GM19025 (cell line): ENCODE results near the gene SGMS1.

ENCODE experiments used
- ATAC-seq: cut with Tn5 transposase; IDR thresholded peaks from one replicate; pipeline ENCODE4 v1.9.1; 2021; ENCODE audit warnings: mild to moderate bottlenecking, low read depth, moderate library complexity; ENCODE audit not compliant: unreplicated experiment

Gene SGMS1

DNA sequence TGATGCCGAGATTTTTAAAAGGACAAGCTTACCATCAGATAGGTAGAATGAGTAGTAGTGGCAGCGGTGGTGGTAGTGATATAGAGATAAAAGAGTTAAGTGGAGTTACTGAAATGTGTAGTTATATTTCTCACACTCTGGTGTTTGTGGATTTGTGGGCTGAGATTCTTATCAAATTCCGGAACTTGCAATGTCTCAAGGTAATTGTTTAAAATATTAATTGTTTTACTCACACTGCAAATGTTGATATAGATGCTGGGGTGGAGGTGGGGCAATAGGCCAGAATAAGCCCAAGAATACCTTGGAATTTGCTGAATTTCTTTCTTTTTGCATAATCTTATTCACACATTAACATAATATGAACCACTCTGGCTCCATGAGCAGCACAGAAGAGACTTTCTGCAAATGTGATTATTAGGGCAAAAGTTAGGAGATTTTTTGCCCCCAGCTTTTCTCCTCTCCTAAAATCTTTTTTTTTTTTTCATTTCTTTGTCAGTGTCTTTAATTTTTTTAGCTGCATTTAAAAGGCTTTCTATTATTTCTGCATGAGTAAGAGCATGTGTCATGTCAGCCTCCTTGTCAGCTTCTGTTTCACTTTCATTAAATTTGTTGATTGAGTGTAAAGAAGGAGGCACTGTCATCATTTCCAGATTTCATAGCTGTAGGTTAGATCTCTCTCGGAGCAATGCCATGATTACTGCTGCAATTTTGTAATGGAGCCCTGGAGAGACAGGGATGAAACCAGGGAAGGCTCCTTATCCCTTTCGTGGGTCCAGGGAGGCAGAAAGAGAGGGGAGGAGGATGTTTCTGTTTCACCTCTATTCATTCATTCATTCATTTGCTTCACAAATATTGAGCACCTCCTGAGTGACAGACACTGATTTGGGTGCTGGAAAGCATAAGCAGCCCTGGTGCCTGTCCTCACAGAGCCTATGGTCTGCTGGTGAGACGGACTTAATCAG lies 13.1 kb upstream of the SGMS1 start:
- peak; percentile 97 for ATAC-seq

DNA sequence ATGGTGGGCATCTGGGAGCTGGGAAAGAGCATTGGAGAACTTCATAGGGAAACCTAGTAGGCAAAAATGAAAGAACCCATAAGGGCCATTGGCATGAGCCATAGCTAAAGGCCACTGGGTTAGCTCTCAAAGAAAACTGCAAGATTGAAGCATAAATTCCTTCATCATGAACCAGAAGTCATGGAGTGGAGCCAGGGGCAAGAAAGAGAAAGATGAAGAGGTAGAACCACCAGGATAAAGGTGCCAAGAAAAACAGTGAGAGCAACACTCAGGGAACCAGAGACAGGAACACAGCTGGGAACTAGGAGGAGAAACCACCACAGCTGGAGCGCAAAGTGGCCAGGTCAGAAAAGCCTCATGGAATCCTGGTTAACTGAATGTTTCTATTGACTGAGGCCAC lies 11.5 kb upstream of the SGMS1 start:
- no peak for ATAC-seq

DNA sequence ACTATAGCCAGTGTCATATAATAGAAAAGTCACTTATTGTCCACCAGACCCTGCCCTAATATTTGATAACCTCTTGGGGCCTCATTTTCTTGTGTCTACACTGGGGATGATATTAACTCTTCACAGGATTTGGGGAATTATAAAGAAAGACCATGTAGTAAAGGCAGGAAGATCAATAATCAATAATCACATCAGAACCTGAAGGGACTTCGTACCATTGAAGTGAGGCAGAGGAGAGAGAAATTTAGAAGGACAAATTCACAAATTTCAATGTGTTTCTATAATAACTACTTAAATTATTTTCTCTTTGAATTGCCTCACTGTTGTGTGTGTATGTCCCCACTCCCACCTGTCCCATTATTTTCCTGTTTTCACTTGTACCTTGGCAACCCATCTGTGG lies 10.7 kb upstream of the SGMS1 start:
- no peak for ATAC-seq

DNA sequence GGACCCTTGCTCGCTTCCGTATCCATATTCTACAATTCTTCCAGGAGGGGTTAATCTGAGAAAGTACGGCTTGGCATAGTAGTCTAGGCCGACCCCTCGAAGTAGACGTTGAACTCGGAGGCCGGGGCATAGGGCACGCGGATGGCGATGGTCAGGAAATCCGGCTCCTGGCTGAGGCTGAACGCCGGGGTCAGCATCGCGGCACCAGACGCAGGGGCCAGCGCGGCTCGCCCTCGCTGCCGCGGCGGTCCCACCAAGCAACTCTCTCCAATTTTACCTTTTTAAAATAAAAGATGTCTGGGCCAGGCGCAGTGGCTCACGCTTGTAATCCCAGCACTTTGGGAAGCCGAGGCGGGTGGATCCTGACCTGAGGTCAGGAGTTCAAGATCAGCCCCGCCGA lies 7.3 kb upstream of the SGMS1 start:
- no peak for ATAC-seq

DNA sequence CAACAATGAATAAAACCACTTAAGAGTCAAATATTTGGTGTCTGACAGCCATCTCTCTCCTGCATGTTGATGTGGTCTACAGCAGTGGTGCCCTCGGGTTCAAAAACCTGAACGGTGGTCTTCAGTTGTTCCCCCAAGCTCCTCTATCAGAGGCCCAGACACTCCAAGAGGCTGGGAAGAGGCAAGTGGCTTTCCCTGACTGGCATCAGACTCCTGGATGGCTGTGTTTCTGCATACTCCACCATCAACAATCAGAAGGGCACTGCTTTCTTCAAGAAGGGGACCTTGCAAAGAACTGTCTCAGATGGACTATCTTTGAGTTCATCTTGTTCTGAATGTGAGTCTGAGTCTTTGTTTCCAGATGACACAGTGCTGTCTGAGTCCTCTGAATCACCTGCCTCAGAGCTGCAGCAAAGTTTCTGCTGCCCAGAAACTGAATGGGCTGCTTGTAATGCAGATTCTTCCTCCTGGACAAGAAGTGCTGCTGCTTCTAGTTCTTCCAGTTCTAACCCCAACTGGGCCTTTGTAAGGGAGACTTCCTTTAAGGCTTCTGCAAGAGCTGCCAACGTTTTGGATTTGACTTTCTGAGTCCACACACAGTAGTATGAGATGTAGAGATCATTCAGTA lies 5.9 kb upstream of the SGMS1 start:
- no peak for ATAC-seq

DNA sequence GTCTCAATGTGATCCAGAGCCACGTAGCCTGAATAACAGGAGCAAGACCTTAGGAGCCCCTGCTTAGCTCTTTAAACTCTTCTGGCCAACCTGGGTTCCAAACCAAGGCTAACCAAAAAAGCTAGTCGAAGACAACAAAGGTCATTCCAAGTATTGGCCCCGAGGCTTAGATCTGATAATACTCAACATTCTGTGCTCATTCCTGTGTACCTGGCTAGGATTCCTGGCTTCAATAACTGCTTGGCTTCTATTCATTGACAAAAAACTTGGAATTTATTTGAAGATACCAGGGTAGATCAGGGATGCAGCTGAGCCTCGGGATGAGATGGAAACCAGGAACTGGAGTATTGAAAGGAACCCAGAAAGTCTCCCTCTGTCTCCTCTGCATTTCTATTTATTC lies 4.1 kb upstream of the SGMS1 start:
- no peak for ATAC-seq

DNA sequence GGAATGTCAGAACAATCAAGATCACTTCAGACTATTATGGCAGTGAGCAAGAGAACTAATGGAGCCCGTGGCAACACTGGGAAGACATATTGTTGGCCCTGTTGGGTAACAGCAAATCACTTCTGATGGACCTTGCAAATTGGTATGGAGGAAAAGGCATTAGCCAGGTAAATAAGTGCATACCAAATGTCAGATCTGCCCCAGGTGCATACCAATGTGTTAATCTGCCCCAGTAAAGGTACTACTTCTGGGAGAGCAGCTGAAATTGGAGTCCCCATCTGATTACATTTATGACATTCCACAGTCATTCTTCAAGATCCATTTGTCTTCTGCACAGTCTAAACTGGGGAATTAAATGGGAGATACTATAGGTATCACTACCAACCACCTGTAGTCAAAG lies 3.7 kb upstream of the SGMS1 start:
- no peak for ATAC-seq

DNA sequence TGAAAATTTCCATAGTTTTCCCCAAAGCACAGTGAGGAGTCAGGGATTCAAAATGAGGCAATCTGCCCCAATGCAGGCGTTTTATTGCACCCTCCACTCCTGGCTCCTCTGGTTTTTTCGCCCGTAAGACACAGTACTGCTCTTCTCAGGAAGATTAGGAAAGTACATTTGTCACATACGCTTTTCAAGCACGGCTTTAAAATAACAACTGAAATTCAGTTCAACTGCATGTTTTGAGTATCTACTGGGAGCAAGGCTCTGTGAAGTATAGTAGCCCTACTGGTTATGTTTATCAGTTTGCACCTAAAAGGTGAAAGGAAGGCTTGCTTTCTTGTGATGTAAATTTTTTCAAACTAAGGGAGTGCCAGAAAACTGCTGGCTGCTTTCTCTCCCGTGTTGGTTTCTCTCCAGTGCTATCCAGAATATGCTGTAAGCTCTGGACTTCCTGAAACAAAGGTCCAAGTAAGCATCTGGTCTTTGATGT lies 1.9 kb upstream of the SGMS1 start:
- no peak for ATAC-seq

DNA sequence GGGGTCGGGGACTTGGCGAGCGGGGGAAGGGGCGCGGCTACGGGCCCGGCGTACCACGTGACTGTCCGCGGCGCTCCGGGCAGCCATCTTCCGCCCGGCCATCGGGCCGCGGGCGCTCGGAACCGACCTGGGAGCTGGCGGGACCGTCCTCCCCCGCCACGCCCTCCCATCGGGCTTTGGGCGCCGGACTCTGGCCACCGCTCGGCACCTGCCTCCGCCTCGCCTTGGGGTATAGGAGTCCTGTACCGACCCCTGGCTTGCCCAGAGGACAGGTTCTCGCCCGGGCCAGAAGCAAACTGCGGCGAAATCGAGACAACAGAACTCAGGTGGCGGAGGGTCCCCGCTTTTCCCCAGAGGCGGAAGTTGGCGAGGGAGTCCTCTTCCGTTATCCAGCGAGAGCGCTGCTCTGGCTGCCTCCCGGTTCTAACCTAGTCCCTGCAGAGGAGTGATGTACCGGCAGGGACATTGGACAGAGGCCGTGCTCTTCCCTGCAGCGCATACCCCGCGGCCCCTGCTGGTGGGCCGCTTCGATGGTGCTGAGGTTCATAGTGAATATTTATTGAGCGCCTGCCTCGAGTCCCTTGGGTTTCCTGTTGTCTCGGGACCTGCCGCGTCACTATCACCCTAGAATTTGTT lies 1.2 kb upstream of the SGMS1 start:
- ATAC-seq: peak; percentile 45

DNA sequence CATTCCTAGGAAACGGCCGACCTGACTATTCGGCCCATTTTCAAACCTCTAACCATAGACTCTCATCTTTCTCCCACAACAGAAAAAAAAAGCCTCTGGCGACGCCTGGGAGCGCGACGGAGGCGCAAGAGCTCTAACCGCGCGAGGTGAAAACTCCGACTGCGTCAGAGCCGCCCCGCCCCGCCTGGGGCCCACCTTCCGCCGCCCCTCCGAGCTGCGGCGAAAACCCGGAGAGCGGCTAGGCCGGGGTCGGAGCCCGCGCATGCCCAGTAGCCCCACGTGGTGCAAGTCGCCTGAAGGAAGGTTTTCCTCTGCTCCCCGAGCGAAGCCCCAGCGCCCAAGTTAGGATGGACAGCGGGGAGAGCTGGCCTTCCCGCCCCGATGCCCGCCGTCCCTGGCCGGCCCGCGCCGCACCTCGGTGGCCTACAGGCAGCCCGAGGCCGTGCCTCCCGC lies 683 bp upstream of the SGMS1 start:
- peak; percentile 49 for ATAC-seq

DNA sequence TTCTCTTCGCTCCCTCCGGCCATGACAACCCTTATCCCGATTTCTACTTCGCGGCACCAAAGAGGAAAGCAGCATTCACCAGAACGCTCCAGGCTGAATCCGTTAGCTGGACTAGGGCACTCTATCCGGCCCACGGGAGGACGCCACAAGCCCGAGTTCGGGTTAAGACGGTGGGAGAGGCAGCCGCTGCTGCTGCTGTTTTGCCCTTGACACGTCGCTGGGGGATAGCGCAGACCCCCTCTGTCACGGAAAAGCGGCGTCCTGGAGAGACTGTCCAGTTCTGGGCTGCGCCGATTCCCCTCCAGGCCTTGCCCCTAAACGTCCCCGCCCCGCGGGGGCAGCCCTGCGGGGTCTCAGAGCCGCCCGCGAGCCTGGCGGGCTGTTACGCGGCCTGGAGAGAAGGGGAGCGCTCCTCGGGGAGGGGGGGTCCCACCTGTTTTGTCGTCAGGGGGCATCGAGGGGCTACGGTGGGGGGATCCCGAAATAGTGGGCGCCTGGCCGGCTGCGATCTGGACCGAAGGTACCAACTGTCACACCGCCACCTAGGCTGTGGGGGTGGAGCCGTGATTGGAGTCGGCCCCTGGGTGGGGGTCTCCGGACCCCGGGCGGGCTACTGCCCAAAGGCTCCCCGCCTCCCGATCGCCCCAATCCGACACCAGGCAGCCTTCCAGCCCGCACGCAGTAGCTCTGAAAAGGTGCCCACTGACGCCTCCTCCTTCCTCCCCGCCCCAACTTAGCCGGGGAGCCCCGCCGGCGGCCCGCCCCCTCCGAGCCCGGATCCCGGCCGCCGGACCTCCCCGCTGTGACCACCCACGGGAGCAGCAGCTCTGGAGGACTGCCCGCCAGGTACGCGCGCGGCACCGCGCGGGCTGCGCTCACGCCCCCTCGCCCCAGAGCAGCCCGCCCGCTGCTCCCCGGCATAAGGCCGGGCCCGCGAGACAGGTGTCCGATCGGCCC lies 772 bp downstream of the SGMS1 start:
- peak; percentile 7 for ATAC-seq

DNA sequence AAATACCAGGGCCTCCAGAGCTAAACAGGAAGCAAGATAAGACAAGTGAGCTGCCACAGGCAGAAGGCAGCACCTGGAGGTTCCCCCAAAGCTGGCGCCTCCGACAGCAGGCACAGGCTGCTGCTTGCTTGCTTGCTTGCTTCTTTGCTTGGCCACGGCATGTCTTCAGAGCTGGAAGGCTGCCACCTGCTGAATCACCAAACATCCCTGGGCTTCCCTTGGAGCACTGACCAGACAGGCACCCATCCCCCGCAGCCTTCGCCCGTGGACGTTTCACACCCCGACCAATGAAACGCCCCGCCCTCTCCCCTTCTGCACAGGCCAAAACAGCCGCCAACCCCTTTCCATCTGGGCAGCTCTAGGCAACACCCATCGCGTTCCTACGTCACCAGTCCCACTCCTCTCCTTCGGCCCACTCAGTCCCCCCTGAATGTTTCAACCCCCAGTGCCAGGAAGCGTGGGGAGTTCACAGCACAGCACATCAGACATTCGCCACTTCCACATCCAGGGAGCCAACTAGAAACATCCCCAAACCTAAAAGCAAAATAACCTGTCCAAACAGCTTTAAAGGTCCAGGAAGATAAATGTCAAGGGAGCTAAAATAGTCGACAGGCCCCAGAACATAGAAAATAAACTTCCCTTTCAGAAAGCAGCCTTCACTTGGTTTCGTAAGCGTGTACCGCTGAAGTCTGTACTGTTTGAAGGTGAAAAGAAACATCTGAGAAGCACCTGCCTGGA lies 1.6 kb downstream of the SGMS1 start:
- ATAC-seq: peak; percentile 16

DNA sequence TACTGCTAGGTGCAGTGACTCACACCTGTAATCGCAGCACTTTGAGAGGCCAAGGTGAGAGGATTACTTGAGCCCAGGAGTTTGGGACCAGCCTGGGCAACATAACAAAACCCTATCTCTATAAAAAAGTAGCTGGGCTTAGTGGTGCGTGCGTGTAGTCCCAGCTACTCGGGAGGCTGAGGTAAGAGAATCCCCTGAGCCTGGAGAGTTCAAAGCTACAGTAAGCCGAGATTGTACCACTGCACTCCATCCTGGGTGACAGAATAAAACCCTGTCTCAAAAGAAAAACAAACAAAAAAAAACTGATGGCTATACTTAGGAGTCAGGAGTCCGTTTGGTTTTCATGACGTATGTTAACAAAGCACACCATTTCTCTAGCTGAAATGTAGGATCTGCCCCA lies 2.9 kb downstream of the SGMS1 start:
- ATAC-seq: no peak

DNA sequence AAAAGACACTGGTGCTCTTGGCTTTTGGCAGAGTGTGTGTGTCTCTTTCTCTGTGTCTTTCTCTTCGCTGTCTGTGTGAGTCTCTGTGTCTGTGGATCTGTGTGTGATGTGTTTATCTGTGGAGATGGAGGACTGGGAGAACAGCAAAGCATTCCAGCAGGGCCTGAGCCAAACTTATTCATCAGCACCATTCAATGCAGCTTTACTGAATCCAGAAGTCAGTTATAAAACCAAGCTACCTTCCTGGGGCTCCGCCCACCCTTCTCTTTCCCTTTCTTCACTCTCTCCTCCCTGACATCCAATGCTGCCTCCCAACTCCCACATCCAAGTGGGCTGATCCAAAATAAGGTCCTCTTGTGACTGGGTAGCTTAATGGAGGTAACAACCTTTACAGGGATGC lies 3.9 kb downstream of the SGMS1 start:
- no peak for ATAC-seq

DNA sequence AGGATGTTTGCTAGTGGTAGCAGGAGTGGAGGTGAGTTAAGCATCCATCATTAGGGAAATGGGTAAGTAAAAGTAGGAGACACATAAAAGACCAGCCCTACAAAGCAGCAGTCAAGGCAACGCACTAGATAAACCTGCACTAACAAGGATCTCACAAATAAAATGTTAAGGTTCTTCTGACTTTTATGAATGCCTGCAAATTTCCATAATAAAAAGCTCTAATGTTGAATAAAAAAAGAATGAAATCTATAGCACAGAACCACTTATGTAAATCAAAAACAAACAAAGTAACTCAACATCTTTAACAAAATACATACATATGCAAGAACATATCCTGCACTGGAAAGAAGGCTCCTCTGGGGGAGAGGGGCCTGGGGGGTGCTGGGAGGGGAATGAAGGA lies 4.6 kb downstream of the SGMS1 start:
- ATAC-seq: no peak

DNA sequence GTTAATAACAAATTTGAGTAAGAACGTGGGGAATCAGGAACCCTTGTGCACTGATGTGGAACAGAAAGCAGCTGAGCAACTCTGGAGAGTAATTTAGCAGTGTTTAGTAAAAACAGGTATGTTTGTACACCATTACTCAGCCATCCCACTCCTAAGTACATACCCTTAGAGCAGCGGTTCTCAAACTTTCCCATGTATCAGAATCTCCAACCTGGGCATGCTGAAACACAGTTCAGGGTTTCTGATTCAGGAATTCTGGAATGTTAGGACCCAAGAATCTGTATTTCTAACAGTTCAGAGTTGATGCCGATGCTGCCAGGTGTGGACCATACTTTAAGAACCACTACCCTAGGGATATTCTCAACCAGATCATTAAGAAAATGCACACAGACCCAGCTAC lies 5.1 kb downstream of the SGMS1 start:
- ATAC-seq: no peak

DNA sequence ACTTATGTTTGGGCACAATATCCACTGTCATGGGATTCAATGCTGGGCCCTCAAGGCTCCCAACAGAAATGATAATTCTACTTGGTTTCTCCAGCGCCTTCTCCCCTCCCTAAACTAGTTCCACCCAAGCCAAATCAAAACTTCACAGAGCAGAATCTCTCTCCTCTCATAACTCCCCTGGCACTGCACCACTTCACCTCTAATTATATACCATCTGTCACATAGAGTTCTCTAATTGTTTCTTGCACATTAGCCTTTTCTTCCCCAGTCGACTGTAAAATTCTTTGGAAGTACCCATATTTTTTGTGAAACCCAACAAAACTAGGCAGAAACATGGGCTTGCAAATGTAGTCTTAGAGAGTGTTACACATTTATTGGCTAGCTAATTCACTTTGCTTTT lies 8.1 kb downstream of the SGMS1 start:
- no peak for ATAC-seq

DNA sequence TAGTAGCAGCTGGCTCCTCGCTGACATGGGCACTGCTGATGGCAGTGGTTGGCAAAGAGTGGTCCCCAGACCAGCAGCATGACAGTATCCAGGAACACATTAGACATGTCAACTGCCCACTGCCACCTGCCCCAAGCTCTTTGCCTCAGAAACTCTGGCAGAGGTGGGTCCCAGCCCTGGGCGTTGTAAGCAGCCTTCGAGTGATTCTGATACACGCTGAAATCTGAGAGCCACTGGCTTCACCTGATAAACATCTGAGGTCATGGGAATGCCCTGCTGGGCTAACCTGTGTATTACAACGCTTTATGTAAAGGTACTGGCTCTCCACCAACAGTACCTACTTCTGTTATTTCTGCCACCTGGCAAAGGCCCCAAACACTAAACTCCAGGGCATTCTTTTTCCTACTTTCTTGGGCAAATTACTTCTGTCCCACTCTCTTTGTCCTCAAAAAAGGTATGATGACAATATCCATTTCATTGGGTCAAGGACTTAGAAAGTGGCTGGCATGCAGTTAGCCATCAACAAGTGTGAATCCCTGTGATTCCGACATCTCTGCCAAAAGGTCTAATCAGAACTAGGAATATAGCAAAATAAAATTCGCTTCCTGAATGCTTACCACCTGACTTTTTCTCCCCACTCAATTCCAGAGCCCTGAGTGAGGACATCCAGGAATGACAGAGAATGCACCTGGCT lies 9.2 kb downstream of the SGMS1 start:
- ATAC-seq: no peak
